ENCODE data around the gene SBF1.

Gene SBF1

DNA sequence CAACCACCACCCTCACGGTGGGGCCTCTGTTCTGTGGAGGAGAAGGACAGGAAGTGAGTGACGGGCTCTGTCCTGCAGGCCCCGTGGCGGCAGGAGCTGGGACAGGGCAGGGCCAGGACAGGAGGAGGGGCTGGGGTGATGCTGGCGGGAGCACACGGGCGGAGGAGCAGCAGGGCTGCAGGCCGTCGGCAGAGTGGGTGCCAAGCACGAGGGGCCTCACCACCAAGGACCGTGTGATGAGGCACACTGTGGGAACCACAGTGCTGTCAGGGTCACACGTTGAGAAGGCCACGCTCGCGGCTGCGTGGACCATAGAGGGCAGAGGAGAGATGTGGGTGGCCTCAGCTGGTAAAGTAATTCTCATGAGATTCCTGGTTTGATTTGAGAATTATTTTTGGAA lies 42.1 kb upstream of the SBF1 start:
- peaks cover 4% of the 10 kb centered on the region for H3K4me1 ChIP-seq (ENCODE audit: control insufficient read depth, insufficient read depth, low read depth, low read length)
- H3K36me3 ChIP-seq (ENCODE audit: control insufficient read depth in 1 of 2, insufficient read depth in 2 of 2, low read depth in 1 of 2, low read length in 2 of 2), result peaks cover 48 to 56% of the 10 kb centered on the region in 2 experiments
- no peaks in the 10 kb centered on the region for H3K9me3 ChIP-seq (ENCODE audit: control insufficient read depth, low read length)
- no peak overlapping the region for H3K27ac ChIP-seq (ENCODE audit: low read length, poor library complexity, severe bottlenecking)
- no peak overlapping the region for H3K4ac ChIP-seq (ENCODE audit: low read depth in 1 of 2, low read length in 2 of 2)
- H2BK15ac ChIP-seq (ENCODE audit: low read depth, poor library complexity, severe bottlenecking), result no peak overlapping the region
- no peak overlapping the region for H4K91ac ChIP-seq (ENCODE audit: low read length)
- H4K8ac ChIP-seq (ENCODE audit: low read length), result no peak overlapping the region
- H2AK5ac ChIP-seq (ENCODE audit: low read length, severe bottlenecking), result no peak overlapping the region
- no peak overlapping the region for H2BK5ac ChIP-seq (ENCODE audit: low read depth, low read length, poor library complexity, severe bottlenecking)
- 91% methylated on average over 16 of the region's 16 CpGs for WGBS
- peaks cover 59% of the 10 kb centered on the region for H3K79me1 ChIP-seq (replicated peaks; ENCODE audit: low read length, poor library complexity, severe bottlenecking)
- H3K18ac ChIP-seq (ENCODE audit: low read depth in 1 of 2, low read length in 2 of 2), result no peak overlapping the region
- H3K4me3 ChIP-seq (ENCODE audit: insufficient read depth in 1 of 2, low read depth in 1 of 2, low read length in 2 of 2), result no peak overlapping the region
- H3K14ac ChIP-seq (ENCODE audit: low read length in 2 of 2), result no peak overlapping the region
- H2BK120ac ChIP-seq (ENCODE audit: low read depth, low read length), result no peak overlapping the region
- no peak overlapping the region for H2BK12ac ChIP-seq (ENCODE audit: low read length in 2 of 2)
- H3K27me3 ChIP-seq (ENCODE audit: control insufficient read depth in 1 of 2, insufficient read depth in 1 of 2, low read length in 2 of 2), result no peaks in the 10 kb centered on the region
- H3K9ac ChIP-seq (ENCODE audit: low read length), result no peak overlapping the region
- H3K4me2 ChIP-seq (ENCODE audit: low read length, poor library complexity, severe bottlenecking), result no peak overlapping the region
- H2AFZ ChIP-seq (ENCODE audit: low read depth, low read length), result no peak overlapping the region
- H3K23ac ChIP-seq (ENCODE audit: low read length in 2 of 2), result no peak overlapping the region
- DNase-seq, result no peak

DNA sequence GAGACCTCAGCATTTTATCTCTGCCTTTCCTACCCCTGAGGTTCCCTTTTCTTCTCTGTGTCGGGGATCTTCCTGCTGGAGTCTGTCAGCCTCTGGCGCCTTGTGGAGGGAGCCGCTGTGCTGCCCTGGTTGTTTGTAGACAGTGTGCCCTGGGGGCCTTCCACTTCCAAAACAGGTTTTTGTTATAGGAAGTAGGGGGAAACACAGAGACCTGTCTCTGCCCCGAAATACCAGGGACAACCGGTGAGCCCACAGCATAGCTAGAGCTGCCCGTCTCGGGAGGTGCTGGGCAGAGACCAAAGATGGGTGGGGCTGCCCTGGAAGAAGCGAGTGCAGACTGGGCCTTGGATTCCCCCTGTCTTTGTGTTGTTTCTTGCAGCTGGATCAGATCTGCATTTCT lies 41.2 kb upstream of the SBF1 start:
- no peak overlapping the region for H3K23ac ChIP-seq (ENCODE audit: low read length in 2 of 2)
- WGBS, result 96% methylated on average over 8 of the region's 8 CpGs

DNA sequence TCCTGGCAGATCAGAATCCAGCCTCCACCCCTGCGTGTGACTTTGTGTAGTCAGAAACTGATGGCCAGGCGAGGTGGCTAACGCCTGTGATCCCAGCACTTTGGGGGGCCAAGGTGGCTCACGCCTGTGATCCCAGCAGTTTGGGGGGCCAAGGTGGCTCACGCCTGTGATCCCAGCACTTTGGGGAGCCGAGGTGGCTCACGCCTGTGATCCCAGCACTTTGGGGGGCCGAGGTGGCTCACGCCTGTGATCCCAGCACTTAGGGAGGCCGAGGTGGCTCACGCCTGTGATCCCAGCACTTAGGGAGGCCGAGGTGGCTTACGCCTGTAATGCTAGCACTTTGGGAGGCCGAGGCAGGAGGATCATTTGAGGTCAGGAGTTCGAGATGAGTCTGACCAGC lies 38.3 kb upstream of the SBF1 start:
- H2AFZ ChIP-seq (ENCODE audit: low read depth, low read length), result no peak overlapping the region
- no peaks in the 10 kb centered on the region for H3K27me3 ChIP-seq (ENCODE audit: control insufficient read depth in 1 of 2, insufficient read depth in 1 of 2, low read length in 2 of 2)
- H3K4ac ChIP-seq (ENCODE audit: low read depth in 1 of 2, low read length in 2 of 2), result no peak overlapping the region
- H3K9me3 ChIP-seq (ENCODE audit: control insufficient read depth, low read length), result no peaks in the 10 kb centered on the region
- H2BK120ac ChIP-seq (ENCODE audit: low read depth, low read length), result no peak overlapping the region
- H3K4me1 ChIP-seq (ENCODE audit: control insufficient read depth, insufficient read depth, low read depth, low read length), result peaks cover 4% of the 10 kb centered on the region
- no peak overlapping the region for H3K9ac ChIP-seq (ENCODE audit: low read length)
- H2BK5ac ChIP-seq (ENCODE audit: low read depth, low read length, poor library complexity, severe bottlenecking), result no peak overlapping the region
- no peak overlapping the region for H3K4me3 ChIP-seq (ENCODE audit: insufficient read depth in 1 of 2, low read depth in 1 of 2, low read length in 2 of 2)
- H4K91ac ChIP-seq (ENCODE audit: low read length), result no peak overlapping the region
- H3K36me3 ChIP-seq (ENCODE audit: control insufficient read depth in 1 of 2, insufficient read depth in 2 of 2, low read depth in 1 of 2, low read length in 2 of 2), result peaks cover 24 to 30% of the 10 kb centered on the region in 2 experiments
- no peak for DNase-seq
- H2AK5ac ChIP-seq (ENCODE audit: low read length, severe bottlenecking), result no peak overlapping the region
- no peak overlapping the region for H3K4me2 ChIP-seq (ENCODE audit: low read length, poor library complexity, severe bottlenecking)
- WGBS, result over 99% methylated on average over 15 of the region's 15 CpGs
- H3K23ac ChIP-seq (ENCODE audit: low read length in 2 of 2), result no peak overlapping the region
- no peak overlapping the region for H3K27ac ChIP-seq (ENCODE audit: low read length, poor library complexity, severe bottlenecking)
- no peak overlapping the region for H4K8ac ChIP-seq (ENCODE audit: low read length)
- H3K14ac ChIP-seq (ENCODE audit: low read length in 2 of 2), result no peak overlapping the region
- H3K18ac ChIP-seq (ENCODE audit: low read depth in 1 of 2, low read length in 2 of 2), result no peak overlapping the region
- no peak overlapping the region for H2BK15ac ChIP-seq (ENCODE audit: low read depth, poor library complexity, severe bottlenecking)
- H3K79me1 ChIP-seq (replicated peaks; ENCODE audit: low read length, poor library complexity, severe bottlenecking), result peaks cover 45% of the 10 kb centered on the region
- H2BK12ac ChIP-seq (ENCODE audit: low read length in 2 of 2), result no peak overlapping the region

More for the DNA sequence above, 41.2 kb upstream of the SBF1 start:
- no peak overlapping the region for H2BK120ac ChIP-seq (ENCODE audit: low read depth, low read length)
- no peak overlapping the region for H3K4ac ChIP-seq (ENCODE audit: low read depth in 1 of 2, low read length in 2 of 2)
- no peak overlapping the region for H3K14ac ChIP-seq (ENCODE audit: low read length in 2 of 2)
- no peak overlapping the region for H4K8ac ChIP-seq (ENCODE audit: low read length)
- no peak overlapping the region for H3K18ac ChIP-seq (ENCODE audit: low read depth in 1 of 2, low read length in 2 of 2)
- no peak overlapping the region for H2BK12ac ChIP-seq (ENCODE audit: low read length in 2 of 2)
- no peak overlapping the region for H2AK5ac ChIP-seq (ENCODE audit: low read length, severe bottlenecking)
- H3K9me3 ChIP-seq (ENCODE audit: control insufficient read depth, low read length), result no peaks in the 10 kb centered on the region
- H3K4me2 ChIP-seq (ENCODE audit: low read length, poor library complexity, severe bottlenecking), result no peak overlapping the region
- H3K27ac ChIP-seq (ENCODE audit: low read length, poor library complexity, severe bottlenecking), result no peak overlapping the region
- peaks cover 51% of the 10 kb centered on the region for H3K79me1 ChIP-seq (replicated peaks; ENCODE audit: low read length, poor library complexity, severe bottlenecking)
- no peak overlapping the region for H2AFZ ChIP-seq (ENCODE audit: low read depth, low read length)
- H4K91ac ChIP-seq (ENCODE audit: low read length), result no peak overlapping the region
- H2BK15ac ChIP-seq (ENCODE audit: low read depth, poor library complexity, severe bottlenecking), result no peak overlapping the region
- no peak overlapping the region for H3K4me3 ChIP-seq (ENCODE audit: insufficient read depth in 1 of 2, low read depth in 1 of 2, low read length in 2 of 2)
- no peak for DNase-seq
- no peak overlapping the region for H2BK5ac ChIP-seq (ENCODE audit: low read depth, low read length, poor library complexity, severe bottlenecking)
- H3K4me1 ChIP-seq (ENCODE audit: control insufficient read depth, insufficient read depth, low read depth, low read length), result peaks cover 4% of the 10 kb centered on the region
- H3K9ac ChIP-seq (ENCODE audit: low read length), result no peak overlapping the region
- peaks cover 40 to 48% of the 10 kb centered on the region in 2 experiments for H3K36me3 ChIP-seq (ENCODE audit: control insufficient read depth in 1 of 2, insufficient read depth in 2 of 2, low read depth in 1 of 2, low read length in 2 of 2)
- H3K27me3 ChIP-seq (ENCODE audit: control insufficient read depth in 1 of 2, insufficient read depth in 1 of 2, low read length in 2 of 2), result no peaks in the 10 kb centered on the region

DNA sequence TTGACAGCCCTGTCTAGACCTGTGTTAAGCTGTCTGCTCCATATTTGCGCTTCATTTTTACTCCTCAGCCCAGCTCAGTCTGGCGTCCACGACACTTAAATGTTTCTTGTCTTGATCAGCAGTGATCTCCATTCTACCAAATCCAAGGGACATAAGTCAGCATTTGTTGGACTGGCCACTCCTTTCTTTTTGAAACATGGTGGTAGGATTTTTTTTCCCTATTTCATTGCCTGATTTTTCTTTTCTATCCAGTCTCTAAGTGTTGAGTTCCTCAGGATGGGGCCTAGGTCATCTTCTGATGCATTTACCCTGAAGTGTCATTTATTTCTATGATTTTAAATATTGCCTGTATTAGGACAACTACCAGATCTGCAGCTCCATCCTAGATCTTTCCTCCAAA lies 34.1 kb upstream of the SBF1 start:
- H3K9me3 ChIP-seq (ENCODE audit: control insufficient read depth, low read length), result no peaks in the 10 kb centered on the region
- WGBS, result 42% methylated on average over 3 of the region's 3 CpGs
- no peak overlapping the region for H3K18ac ChIP-seq (ENCODE audit: low read depth in 1 of 2, low read length in 2 of 2)
- peaks cover 19 to 26% of the 10 kb centered on the region in 2 experiments for H3K36me3 ChIP-seq (ENCODE audit: control insufficient read depth in 1 of 2, insufficient read depth in 2 of 2, low read depth in 1 of 2, low read length in 2 of 2)
- H3K23ac ChIP-seq (ENCODE audit: low read length in 2 of 2), result no peak overlapping the region
- peak overlapping the region in 1 of 2 experiments; percentile 76 for H3K14ac ChIP-seq (ENCODE audit: low read length in 2 of 2)
- H3K27ac ChIP-seq (ENCODE audit: low read length, poor library complexity, severe bottlenecking), result no peak overlapping the region
- H2AK5ac ChIP-seq (ENCODE audit: low read length, severe bottlenecking), result no peak overlapping the region
- no peak overlapping the region for H2BK12ac ChIP-seq (ENCODE audit: low read length in 2 of 2)
- peak overlapping the region; percentile 61 for H3K4me2 ChIP-seq (ENCODE audit: low read length, poor library complexity, severe bottlenecking)
- peaks cover 26% of the 10 kb centered on the region for H3K79me1 ChIP-seq (replicated peaks; ENCODE audit: low read length, poor library complexity, severe bottlenecking)
- peak overlapping the region in 1 of 2 experiments; percentile 11 for H3K4ac ChIP-seq (ENCODE audit: low read depth in 1 of 2, low read length in 2 of 2)
- H2BK120ac ChIP-seq (ENCODE audit: low read depth, low read length), result no peak overlapping the region
- H2AFZ ChIP-seq (ENCODE audit: low read depth, low read length), result no peak overlapping the region
- no peak for DNase-seq
- no peak overlapping the region for H2BK15ac ChIP-seq (ENCODE audit: low read depth, poor library complexity, severe bottlenecking)
- H4K8ac ChIP-seq (ENCODE audit: low read length), result no peak overlapping the region
- H3K4me1 ChIP-seq (ENCODE audit: control insufficient read depth, insufficient read depth, low read depth, low read length), result peaks cover 14% of the 10 kb centered on the region
- H4K91ac ChIP-seq (ENCODE audit: low read length), result no peak overlapping the region
- peak overlapping the region in 1 of 2 experiments; percentile 85 for H3K4me3 ChIP-seq (ENCODE audit: insufficient read depth in 1 of 2, low read depth in 1 of 2, low read length in 2 of 2)
- no peak overlapping the region for H2BK5ac ChIP-seq (ENCODE audit: low read depth, low read length, poor library complexity, severe bottlenecking)
- H3K27me3 ChIP-seq (ENCODE audit: control insufficient read depth in 1 of 2, insufficient read depth in 1 of 2, low read length in 2 of 2), result no peaks in the 10 kb centered on the region
- H3K9ac ChIP-seq (ENCODE audit: low read length), result peak overlapping the region; percentile 84
